NCI-H526 (cell line): Measurements from ENCODE around the gene PDE3A.
A peak's percentile ranks its signal among the peaks of the same experiment; 100 is the strongest.

Experiments used
- DNase-seq, 2 experiments: peaks; one replicate each; lab custom pipeline; 2025; lab: John Stamatoyannopoulos, UW

PDE3A gene

DNA sequence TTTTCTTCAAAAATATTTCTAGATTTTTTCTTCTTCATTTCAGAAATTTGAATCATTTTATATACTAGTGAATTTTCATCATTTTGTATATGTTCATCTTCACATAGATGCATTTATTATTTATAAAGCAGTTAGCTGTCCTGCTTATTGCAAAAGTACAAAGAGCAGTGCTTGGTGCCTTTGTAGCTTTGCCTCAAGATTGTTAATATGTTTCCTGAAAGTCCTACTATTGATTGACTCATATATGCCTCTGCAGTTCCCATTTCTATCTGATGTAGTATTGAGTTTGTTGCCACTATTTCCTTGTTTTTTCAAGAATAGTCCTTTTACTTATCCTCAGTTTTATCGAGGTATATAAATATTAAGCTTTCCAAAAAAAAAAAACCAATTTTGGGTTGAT is 89.7 kb downstream of the PDE3A start:
- DNase-seq: no peak

DNA sequence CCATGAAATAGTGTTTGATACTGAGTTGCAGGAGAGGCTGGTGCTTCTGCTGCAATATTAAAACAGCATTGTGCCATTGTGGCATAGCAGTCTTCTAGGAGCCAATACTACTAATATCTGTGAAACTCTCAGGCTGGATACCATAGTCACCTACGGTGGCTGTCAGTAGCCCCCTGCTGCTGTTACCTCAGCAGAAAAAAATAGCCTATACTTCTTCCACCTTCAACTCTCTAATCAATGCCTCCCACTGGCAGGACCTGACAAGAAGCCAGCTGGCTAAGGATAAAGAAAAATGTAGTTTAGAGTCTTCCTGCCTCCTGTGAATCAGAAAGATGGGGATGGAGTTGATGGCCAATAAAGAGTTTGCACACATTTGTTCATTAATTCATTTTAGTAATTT is 91.6 kb downstream of the PDE3A start:
- no peak for DNase-seq

DNA sequence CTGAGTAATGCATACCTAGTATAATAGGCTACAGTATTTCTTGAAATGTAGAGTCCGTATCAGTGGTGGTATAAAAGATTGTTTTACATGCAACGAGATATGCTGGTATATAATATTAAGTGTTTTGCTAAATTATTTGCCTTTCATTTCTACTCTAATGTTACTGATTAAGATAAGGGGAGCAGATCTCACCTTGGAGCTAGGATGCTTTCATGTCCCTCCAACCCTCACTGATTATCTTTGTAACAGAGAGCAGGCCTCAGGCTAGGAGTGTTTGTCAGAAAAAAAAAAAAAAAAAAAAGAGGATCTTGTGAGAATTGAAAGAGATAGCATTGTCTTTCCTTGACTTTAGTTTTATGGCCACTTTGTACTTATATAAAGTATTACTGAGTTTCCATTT is 92.6 kb downstream of the PDE3A start:
- DNase-seq: no peak

DNA sequence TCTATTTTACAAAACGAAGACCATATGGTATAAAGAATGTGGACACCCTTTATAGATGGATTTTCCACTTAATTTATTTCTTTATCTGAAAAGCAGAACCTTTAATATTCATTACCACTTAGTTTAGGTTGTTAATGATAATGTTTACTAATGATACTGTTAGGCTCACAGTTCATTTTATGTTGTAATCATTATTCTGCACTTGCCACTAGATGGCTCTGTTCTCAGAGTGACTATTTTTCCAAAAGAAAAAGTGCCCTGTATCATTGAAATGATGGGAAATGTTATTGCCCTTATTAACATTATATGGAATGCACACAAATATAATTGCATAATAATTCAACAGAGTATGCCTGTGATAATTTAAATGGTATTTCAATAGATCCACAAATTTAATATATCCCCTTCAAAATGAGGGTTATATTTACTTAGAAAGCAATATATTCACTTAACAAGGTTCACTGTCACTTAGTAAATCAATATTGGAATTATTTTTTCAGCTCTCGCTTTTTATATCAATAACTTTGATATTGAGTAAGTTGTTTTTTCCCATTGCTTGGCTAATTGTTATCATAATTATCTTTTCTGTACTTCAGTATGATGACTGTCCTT is 95.7 kb downstream of the PDE3A start:
- peak in 1 of 2 experiments; percentile 29 for DNase-seq

DNA sequence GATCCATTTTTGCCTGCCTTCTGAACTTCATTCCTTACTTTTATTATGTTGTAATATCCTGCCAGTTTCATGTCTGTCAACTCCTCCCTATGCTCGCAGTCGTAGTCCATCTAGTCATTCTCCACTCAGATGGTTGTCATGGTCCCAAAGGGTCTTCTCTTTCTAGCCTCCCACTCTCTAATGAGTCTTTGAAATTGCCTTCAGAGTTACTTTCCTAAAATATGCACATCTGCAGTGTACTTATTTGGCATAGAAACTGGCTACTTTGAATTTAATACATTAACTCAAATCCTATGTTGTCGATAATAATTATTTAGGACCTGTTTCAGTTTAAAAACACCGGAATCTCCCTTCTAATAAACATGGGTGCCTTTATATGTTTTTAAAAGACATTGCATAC is 101.0 kb downstream of the PDE3A start:
- no peak for DNase-seq

DNA sequence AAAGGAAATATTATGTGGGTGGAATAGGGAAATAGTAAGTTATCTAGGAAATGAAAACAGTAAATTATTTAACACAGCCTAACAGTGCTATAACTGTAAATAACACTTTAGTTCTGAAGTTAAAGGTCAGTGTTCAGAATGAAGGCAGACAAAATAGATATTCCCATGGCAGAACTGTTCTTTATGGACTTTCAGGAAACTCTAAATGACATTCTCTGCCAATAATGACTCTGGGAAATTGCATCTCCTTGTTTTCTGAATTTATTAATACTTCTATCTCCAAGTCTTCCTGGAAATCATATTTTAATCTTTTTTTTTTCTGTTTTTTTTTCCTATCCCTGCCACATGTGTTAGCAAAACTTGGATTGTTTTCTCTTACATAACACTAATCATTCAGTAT is 101.4 kb downstream of the PDE3A start:
- DNase-seq: no peak

DNA sequence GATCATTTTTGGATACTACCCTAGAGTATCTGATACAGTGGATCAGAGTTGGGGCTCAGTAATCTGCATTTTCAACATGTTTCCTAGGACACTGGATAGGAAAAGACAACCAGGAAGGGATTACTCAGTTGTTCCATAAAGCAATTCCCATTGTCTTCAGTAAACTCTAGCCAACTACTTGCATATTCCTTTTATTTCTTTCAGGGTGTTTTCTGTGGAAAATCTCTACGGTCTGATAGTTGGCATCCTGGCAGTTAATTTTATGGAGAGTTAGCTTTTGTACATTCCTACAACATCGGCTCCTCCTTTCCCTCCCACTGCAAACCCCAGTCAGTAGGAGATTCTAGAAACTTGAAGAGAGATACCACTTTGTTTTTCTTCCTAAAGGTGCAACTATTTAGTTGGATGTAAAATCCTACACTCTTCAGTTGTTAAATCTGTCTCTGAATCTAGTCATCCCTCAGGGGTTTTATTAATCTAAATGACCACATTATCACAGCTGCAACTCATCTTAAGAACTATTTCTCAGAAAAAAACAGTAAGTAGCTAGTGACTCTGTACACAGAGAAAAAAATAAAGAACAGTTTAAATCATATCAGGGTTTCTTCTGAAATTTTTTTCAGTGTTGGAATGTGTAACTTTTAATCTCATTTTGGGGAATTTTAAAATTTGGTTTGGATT is 103.9 kb downstream of the PDE3A start:
- DNase-seq: no peak

DNA sequence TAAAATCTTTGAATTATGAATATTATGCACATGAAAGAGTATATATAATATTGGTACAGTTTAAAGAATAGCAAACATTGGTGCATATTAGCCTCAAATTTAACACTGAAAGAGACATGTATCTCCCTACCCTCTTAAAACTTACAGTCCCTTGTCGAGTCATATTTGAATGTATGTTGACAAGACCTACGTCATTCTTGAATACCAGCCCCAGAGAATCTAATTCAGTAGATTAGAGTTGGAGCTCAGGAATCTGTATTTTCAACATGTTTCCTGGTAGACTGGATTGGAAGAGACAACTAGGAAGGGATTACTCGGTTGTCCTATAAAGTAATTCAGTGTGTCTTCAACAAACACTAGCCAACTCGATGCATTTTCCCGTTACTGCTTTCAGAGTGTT is 104.8 kb downstream of the PDE3A start:
- no peak for DNase-seq

DNA sequence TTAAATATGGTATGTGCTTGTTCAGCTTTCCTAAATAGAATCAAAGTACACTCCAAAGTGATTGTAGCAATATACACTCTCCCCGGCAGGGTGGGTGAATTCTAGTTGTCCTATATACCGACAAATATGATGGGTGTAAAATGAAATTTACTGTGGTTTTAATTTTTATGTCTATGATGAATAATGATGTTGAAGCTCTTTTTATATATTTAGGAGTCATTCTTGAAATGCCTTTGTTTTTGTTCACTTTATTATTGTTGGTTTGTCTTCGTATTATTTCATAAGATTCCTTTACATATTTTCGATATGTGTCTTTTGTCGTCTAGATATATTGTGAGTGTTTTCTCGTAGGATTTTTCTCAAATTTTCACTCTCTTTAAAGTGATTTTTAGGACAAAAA is 105.7 kb downstream of the PDE3A start:
- DNase-seq: no peak

DNA sequence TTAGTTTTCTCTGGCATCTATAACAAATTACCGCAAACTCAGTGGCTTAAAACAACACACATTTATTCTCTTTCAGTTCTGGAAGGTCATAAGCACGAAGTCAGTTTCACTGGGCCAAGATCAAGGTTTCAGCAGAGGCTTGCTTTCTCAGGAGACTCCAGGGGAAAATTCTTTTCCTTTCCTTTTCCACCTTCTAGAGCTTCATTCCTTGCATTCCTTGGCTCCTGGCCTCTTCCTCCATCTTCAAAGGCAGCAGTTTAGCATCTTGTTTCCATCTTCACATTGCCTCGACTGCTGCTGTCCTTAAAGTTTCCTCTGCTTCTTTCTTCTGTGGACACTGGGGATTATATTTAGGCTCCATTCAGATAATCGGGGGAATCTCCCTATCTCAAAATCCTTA is 106.1 kb downstream of the PDE3A start:
- DNase-seq: no peak

DNA sequence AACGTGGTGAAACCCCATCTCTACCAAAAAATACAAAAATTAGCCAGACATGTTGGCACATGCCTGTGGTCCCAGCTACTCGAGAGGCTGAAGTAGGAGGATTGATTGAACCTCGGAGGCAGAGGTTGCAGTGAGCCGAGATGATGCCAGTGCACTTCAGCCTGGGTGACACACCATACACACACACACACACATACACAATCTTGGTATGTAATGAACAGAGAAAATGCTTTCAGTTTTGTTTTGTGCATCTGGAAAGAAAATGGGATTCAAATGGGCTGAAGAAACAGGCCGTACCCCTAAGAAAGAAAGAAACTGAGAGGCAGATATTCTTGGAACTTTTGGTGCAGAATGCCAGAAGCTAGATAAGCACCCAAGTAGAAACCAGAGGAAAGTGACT is 107.2 kb downstream of the PDE3A start:
- no peak for DNase-seq

DNA sequence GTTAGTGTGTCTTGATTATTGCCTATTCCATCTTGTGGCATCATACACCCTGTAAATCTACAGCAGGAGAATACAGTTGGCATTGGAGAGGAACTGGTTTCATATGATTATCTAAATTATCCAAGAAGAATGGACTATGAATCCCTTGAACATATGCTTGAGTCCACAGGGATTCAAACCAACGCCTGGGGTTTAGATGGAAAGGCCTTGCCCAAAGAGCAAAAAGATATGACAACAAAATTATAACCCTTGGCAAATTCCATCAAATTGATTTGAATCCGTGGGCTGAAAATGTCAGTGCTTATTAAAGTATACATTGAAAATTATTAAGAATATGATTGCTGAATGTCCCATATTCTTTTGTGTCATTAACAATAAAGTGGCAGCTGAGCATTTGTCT is 108.2 kb downstream of the PDE3A start:
- DNase-seq: no peak

DNA sequence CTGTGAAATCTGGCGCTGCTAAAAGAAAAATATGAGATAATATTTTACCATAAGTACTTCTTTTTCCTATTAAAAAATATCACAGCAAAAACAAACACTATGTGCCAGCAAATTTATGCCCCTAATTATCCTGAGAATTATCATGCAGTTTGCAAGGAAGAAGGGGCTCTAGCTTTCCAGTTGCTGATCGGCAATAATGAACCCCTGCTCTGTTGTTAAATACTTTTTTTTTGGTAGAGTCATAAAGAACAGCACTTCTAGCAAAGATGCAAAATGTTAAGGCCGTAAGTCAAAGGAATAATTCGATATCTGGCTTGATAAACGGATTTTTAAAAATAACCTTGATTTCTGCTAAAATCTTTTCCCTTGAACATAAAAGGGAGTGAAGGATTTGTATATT is 108.9 kb downstream of the PDE3A start:
- no peak for DNase-seq

DNA sequence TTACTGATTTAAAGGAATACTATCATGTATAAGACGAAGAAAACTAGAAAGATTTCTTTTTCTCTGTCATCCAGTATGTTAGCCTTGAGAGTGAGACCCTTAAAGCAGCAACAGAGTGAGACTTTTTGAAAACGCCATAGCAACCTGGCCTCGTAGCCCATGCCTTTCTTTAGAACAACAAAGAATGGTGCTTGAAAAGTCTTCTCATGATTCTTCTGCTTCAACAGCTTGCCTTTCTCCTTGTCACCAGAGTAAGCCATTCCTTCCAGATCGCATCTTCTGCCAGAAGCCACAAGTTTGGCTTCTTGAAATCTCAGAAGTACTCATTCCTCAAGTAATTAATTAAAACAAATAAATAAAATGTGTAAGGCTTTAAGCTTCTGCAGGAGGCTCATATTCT is 109.3 kb downstream of the PDE3A start:
- DNase-seq: no peak

DNA sequence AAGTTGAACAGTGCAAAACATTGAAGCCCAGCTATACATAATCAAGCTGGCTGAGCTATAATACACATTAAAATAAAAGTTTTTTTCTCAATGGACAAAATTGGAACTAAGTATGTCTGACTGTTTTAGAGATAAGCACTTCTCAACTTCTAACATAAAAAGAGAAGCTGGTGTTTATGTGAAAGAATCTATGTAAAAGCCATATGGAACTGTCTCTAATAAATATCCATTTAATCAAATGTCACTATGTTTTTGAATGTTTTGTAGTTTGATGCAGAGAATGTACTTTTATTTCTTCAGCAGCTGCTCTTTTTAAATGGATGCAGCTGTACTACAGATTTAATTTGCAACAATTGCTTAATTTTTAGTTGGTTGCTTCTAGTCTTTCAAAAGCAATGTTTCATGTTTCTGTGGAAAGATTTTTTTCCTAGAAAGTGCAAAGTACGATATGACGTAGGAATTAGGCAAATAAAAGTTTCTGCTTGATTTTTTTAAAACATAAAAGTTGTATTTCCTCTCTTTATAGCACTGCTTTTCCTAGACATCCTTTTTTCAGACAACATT is 114.2 kb downstream of the PDE3A start:
- no peak for DNase-seq

DNA sequence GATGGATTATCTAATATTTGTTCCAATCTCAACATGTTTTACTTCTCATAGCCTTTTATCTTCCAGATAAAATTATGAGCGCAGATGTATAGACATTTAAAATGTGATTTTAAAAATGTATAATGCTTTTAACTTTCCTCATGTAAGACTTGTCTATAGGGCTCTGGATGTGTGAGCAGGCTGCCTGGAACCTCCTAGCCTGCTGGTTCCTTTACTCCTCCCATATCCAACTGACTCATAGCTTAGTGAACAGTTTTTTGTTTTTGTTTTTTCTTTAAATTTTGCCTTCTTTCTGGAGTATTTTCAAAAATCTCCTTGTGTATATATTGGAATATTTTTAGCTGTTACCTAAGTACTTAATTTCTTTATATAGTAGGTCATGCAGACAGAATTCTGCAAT is 115.4 kb downstream of the PDE3A start:
- DNase-seq: no peak

DNA sequence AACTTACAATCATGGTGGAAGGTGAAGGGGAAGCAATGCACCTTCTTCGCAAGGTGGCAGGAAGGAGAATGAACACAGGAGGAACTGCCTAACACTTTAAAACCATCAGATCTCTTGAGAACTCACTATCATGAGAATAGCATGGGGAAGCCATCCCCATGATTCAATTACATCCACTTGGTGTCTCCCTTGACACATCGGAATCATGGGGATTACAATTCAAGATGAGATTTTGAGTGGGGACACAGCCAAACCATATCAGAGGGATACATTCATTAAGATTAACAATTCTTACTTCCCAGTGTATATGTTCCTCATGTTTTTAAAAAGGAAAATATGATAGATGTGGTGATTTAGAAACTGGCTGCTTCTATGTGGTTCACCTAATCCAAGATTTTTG is 117.9 kb downstream of the PDE3A start:
- peak in 1 of 2 experiments; percentile 0 for DNase-seq

DNA sequence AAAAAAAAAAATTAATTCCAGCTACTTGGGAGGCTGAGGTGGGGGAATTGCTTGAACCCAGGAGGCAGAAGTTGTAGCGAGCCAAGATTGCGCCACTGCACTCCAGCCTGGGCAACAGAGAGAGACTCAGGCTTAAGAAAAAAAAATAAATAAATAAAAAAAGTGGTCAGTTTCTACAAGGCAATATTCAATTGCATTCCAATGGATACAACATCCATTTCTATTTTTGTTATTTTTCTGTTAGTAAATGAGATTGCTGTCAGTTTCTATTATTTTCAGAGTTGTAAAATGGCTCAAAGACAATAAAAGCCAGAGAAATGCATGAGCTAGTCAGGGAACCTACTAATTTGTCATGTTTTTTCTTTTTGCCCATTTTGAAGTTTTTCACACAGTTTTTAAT is 119.2 kb downstream of the PDE3A start:
- DNase-seq: no peak

DNA sequence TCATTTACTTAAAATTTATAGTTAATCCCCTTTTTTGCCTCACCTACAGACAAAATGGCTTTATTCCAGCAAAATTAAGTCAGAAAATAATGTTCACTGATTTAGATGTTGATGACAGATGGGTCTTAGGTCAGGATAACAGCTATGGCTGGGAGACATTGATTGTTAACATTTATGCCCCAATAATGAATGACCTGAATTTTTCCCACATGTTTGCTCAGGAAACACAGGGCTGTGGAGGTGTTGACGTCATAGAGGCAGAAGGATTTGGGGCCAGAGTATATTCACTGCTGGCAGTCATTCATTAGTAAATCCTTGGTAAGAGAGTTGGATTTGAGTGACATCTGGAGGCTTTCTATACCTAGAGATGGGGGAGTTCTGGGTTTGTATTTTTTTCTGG is 121.3 kb downstream of the PDE3A start:
- no peak for DNase-seq

DNA sequence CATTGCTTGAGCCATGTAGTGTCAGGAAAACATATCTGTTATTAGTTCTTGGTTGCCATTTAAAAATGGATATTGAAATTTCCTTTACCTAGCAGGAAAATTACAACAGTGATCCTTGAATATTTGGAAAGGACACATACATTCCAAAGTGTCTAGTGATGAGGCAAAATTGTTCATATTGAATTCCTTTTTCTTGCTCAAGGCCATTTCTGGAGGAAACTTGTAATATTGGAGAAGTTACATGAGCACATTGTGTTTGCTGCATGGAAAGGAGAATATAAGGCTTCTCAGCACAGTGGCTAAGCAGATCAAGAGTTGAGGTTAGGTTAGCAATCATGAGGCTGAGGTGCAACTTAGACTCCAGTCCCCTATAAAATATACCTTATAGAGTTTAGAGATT is 121.9 kb downstream of the PDE3A start:
- DNase-seq: no peak

DNA sequence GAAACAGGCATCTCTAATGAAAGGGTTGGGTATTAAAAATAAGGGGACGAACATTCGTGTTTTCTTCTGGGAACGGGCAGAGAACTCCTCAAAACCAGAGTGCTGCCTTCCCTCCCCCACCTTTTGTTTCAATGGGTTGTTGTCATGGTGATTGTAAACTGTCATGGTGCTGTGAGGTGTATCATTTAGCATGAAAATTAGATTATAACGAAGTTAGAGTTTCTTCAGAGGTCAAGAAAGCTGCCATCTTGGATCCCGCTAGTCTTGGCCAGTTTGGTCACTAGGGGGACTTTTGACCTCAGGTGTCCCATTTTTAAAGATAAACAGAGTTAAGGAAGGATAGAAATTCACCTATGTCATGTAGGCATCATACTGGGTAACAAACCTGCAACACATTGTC is 123.0 kb downstream of the PDE3A start:
- DNase-seq: no peak

DNA sequence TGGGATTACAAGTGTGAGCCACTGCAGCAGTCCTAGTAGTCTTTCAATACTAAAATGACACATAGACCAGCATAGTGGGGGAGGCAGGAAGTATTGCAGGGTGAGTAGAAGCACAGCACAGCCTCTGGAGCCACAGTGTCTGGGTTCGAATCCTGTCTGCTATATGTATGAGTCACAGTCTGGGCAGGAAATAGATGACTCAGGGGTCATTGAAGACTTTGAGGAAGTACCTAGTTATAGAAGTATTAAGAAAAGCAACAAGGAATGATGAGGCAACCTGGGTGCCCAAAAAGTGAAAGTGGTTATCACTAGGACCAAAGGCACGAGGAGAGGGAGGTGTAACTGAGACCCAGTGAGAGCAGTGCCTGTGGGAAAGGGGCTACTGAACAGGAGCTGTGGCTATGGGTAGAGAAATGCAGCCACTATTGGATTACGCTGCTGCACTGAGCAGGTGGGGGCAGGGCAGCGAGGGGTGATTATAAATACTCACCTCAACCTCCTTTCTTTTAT is 124.0 kb downstream of the PDE3A start:
- DNase-seq: no peak

DNA sequence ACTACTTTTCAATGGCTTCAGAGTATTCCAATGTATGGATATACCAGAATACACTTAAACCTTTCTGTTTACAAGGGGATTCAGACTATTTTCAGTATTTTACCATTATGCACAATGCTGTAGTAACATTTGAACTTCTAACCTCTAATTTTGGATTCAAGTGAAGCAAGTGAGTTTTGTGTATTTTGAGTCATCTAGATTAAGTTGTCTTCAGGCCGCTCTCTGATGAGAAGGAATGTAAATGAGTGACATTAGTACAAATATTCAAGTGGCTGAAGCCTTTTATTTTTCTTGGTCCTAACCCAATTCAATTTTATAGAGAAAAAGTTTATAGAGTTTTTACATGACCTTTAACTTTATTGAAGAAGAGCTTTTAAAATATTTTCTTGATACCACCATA is 125.6 kb downstream of the PDE3A start:
- no peak for DNase-seq

DNA sequence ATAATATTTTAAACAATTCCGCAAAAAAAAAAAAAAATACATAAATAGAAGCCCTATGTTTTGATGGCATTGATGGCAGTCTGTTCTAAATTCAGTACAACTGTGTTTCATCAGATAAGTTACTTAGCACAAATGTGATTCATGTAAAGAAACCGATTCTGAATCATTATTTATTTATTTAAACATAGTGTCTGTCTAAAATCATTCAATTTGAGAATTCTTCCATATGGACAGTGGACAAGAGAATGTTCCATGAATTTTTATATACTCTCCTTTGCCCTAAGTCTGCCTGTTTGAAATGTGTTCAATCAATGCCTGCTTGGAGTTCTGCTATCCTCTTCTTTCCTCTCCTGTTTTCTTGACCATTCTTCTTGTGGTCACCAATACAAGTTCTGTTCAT is 126.5 kb downstream of the PDE3A start:
- no peak for DNase-seq
